PFSK-1 (cell line): Measurements from ENCODE around the gene PDCD2L.

Source experiments
- FOXP2 ChIP-seq: optimal IDR thresholded peaks from 2 replicates; pipeline ENCODE3; 2011; ENCODE audit warnings: borderline replicate concordance, control low read depth, inconsistent platforms; ENCODE audit not compliant: insufficient read depth; ENCODE audit errors: extremely low read length, extremely low read depth
- POLR2AphosphoS5 ChIP-seq: IDR thresholded peaks from 2 replicates; pipeline ENCODE4 v1.6.1; 2012; ENCODE audit warnings: low read depth, mild to moderate bottlenecking, control low read depth, low read length, moderate library complexity
- REST ChIP-seq, 2 experiments: IDR thresholded peaks; 2 replicates each; pipeline versions ENCODE4 v1.6.1 to v1.8.0; 2011 to 2012; ENCODE audit warnings: low read depth in 2 of 2, low read length in 2 of 2, control low read depth in 1 of 2, inconsistent platforms in 1 of 2, mild to moderate bottlenecking in 1 of 2, moderate library complexity in 1 of 2; ENCODE audit not compliant: insufficient read depth in 1 of 2
- SIN3A ChIP-seq: IDR thresholded peaks from 2 replicates; pipeline ENCODE4 v1.6.1; 2012; ENCODE audit warnings: mild to moderate bottlenecking, low read length, moderate library complexity, borderline replicate concordance; ENCODE audit not compliant: insufficient read depth
- TAF1 ChIP-seq: IDR thresholded peaks from 2 replicates; pipeline ENCODE4 v1.6.1; 2012; ENCODE audit warnings: low read length, control low read depth, borderline replicate concordance; ENCODE audit not compliant: insufficient read depth

The PDCD2L gene

GRCh38 chr19:34359954-34360315 is 44.3 kb upstream of the PDCD2L start:
- no peak for TF ChIP-seq FOXP2
- no peak for TF ChIP-seq SIN3A
- no peak for TF ChIP-seq POLR2AphosphoS5

GRCh38 chr19:34360354-34360909 is 43.8 kb upstream of the PDCD2L start:
- TF ChIP-seq SIN3A = no peak
- TF ChIP-seq FOXP2 = no peak
- TF ChIP-seq TAF1 = no peak
- no peak for TF ChIP-seq POLR2AphosphoS5
- TF ChIP-seq REST (IDR thresholded peaks at IDR 0.05; ENCODE audit: insufficient read depth in 1 of 2, low read depth in 2 of 2, low read length in 2 of 2) = no peak

GRCh38 chr19:34362679-34363069 is 41.5 kb upstream of the PDCD2L start:
- TF ChIP-seq TAF1 (no peak), POLR2AphosphoS5 (no peak), REST (IDR thresholded peaks at IDR 0.05; ENCODE audit: insufficient read depth in 1 of 2, low read depth in 2 of 2, low read length in 2 of 2) (no peak), FOXP2 (no peak), SIN3A (no peak)

- no peak for TF ChIP-seq FOXP2
- no peak for TF ChIP-seq TAF1
- TF ChIP-seq SIN3A = no peak
- no peak for TF ChIP-seq POLR2AphosphoS5
- TF ChIP-seq REST (IDR thresholded peaks at IDR 0.05; ENCODE audit: insufficient read depth in 1 of 2, low read depth in 2 of 2, low read length in 2 of 2) = no peak
Observed at GRCh38 chr19:34363094-34363493, 41.1 kb upstream of the PDCD2L start.

- no peak for TF ChIP-seq FOXP2
- TF ChIP-seq POLR2AphosphoS5 = no peak
- no peak for TF ChIP-seq TAF1
- no peak for TF ChIP-seq REST (IDR thresholded peaks at IDR 0.05; ENCODE audit: insufficient read depth in 1 of 2, low read depth in 2 of 2, low read length in 2 of 2)
- TF ChIP-seq SIN3A = no peak
Observed at GRCh38 chr19:34363930-34364329, 40.3 kb upstream of the PDCD2L start.
